ENCODE results near the gene NOP58. TPM values are rescaled to one million over a fixed set of nuclear protein-coding genes. Genes with fewer than 3 reads are reported as not detected.

The NOP58 gene
- total and polyA plus RNA-seq, 2 of the 8 experiments (the other 6 are each of a cell fraction or from before 2014, with no cell fraction given): 41.5 to 133 TPM

DNA sequence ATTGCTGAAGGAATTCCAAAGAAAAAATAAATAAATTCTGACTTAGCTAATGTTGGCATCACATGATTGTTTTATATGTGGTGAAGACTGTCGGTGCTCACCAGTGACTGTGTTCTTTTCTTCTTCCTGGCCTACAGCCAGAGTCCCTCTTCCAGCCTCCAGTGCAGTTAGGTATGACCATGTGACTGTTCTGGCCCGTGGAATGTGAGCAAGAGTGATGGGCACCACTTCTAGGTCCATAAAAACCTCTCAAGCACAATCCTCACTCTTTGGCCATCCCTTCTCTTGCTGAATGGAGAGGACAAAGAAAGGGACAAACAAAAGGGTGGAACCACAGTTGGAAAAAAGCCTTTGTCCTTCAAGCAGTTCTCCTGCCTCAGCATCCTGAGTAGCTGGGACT, 71.6 kb downstream of the NOP58 start (continued):
- TF ChIP-seq CHD7 (IDR thresholded peaks at IDR 0.05; ENCODE audit: insufficient replicate concordance, low read length) (no peak), BRCA1 (IDR thresholded peaks at IDR 0.05; ENCODE audit: low read depth, low read length) (no peak), POLR2AphosphoS5 (IDR thresholded peaks at IDR 0.05; ENCODE audit: low read depth, low read length) (no peak), JUND (IDR thresholded peaks at IDR 0.05; ENCODE audit: low read length) (no peak), SP2 (IDR thresholded peaks at IDR 0.05; ENCODE audit: low read length) (no peak), HDAC6 (IDR thresholded peaks at IDR 0.05; ENCODE audit: low read depth, low read length) (no peak), SIRT6 (IDR thresholded peaks at IDR 0.05; ENCODE audit: low read length) (no peak), BACH1 (IDR thresholded peaks at IDR 0.05; ENCODE audit: low read length) (no peak), TCF12 (IDR thresholded peaks at IDR 0.05; ENCODE audit: low read depth, low read length) (no peak), NRF1 (IDR thresholded peaks at IDR 0.05; ENCODE audit: low read depth, low read length) (no peak), EGR1 (IDR thresholded peaks at IDR 0.05; ENCODE audit: borderline replicate concordance, low read depth, low read length) (no peak)
- TF ChIP-seq, protein P1, sequence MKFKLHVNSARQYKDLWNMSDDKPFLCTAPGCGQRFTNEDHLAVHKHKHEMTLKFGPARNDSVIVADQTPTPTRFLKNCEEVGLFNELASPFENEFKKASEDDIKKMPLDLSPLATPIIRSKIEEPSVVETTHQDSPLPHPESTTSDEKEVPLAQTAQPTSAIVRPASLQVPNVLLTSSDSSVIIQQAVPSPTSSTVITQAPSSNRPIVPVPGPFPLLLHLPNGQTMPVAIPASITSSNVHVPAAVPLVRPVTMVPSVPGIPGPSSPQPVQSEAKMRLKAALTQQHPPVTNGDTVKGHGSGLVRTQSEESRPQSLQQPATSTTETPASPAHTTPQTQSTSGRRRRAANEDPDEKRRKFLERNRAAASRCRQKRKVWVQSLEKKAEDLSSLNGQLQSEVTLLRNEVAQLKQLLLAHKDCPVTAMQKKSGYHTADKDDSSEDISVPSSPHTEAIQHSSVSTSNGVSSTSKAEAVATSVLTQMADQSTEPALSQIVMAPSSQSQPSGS (IDR thresholded peaks at IDR 0.05; ENCODE audit: low read length): no peak

All from H1 (cell line).